Stimulated activated CD8-positive, alpha-beta memory T cell treated with anti-CD3 and anti-CD28 coated beads, Interleukin-15, amount 100 ng/mL, for 1 hour (primary cell): ENCODE measurements around the gene MYL3.
"Not testable (repeated sequence)": the region's sequence is repeated elsewhere in the genome, so short reads cannot be mapped to it uniquely, and the experiment has no call there.

Source experiments
- DNase-seq: peaks from one replicate; pipeline ENCODE4 v3.0.0-alpha.2; 2020; ENCODE audit warnings: low read depth

MYL3 gene

DNA sequence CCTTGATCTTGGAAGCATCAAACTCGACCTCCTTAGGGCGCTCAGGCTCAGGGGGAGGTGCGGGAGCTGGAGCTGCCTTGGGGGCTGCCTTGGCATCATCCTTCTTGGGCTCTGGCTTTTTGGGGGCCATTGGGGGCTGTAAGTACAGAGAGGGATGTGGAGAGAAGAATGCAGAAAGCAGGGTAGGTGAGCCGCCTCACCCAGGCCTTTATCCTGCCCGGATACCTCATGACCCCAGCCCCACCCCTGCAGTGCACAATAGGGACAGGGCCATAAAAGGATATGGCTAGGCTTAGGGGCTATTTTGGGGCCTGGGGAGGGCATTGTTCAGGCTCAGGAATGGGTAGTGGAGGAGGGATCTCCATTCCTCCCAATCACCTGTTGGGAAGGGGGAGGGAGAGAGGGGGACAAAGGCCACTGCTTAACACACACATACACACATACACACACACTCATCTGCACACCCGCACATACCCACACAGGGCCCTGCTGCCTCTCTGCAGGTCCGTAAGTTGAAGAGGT is at the start of gene MYL3:
TSS of gene MYL3 (minus strand) at position 184 of the 522 bp plus-strand sequence. CDS start at position 130, 54 bp downstream.
- DNase-seq = no peak

DNA sequence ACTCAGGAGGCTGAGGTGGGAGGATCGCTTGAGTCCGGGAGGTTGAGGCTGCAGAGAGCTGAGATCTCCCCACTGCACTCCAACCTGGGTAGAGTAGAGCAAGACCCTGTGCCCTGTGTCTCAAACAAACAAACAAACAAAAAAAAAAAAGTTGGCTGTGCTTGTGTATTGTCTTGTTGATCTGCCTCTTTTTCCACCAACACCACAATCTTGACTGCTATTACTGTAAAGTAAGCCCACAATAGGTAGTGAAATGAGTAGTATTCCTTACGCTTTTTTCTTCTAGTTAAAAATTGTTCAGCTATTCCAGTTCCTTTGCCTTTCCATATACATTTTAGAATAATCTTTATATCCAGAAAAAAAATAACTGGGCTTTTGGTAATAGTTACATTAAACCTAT is 49.7 kb upstream of the MYL3 start:
- no peak for DNase-seq

DNA sequence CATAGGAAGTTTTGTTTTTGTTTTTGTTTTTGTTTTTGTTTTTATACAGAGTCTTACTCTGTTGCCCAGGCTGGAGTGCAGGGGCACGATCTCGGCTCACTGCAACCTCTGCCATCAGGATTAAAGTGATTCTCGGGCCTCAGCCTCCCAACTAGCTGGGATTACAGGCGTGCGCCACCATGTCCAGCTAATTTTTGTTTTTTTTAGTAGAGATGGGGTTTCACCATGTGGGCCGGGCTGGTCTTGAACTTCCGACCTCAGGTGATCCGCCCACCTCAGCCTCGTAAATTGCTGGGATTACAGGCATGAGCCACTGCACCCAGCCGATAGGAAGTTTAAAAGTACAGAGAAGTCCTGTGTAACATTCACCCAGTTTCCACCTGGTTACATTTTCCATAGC is 47.7 kb upstream of the MYL3 start:
- not testable (repeated sequence) for DNase-seq

DNA sequence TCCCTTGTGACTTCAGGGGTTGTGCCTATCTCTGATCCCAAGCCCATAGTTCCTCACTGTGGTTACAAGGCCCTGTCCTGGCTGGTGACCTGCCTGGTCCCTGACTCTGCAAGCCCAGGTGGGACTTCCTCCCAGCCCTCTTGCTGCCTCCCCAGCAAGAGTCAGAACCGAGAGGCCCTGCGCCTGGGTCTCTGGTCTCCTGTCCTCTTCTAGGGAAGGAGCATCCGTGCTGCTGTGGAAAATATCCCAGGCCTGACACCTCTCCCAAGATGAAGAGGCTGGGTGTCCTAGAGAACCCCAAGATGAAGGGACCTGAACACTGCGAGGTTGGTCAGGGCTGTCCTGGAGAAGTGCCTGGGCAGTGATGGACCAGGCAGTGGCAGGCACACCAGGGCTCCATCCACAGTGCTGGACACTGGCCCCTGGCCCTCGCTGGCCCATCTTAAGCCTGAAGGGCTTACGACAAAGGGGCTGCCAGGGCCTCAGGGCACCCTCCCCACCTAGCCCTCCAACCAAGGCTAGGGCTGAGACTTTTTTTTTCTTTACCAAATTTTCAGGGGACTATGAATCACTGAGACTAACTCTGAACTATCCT is 47.0 kb upstream of the MYL3 start:
- DNase-seq = no peak

DNA sequence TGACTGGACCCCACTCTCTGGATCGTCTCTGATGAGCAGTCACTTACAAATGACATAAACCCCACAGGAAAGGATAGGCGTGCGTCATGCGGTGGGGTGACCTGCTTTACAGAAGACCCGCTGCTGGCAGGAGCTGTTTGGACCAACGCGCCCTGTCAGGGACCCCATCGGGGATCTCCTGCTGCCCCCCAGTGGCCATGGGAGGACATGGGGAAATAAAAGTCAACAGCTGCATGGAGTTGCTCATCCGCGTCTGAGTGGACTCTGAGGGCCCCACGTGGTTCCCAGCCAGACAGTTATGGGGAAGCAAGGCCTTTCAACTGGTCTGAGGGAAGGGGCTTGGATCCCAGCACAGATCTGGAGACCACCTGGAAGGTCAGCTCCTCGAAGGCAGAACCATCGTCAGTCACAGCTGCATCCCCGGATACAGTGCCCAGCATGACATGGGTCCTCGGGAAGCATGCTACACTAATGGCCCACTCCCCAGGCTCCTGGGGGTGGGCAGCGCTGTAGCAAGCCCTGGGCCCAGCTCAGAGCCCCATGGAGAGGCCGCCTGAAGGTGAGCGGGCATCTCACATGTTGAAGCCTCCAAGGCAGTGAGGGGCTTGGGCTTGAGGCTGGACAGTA is 46.4 kb upstream of the MYL3 start:
- peak; percentile 63 for DNase-seq

DNA sequence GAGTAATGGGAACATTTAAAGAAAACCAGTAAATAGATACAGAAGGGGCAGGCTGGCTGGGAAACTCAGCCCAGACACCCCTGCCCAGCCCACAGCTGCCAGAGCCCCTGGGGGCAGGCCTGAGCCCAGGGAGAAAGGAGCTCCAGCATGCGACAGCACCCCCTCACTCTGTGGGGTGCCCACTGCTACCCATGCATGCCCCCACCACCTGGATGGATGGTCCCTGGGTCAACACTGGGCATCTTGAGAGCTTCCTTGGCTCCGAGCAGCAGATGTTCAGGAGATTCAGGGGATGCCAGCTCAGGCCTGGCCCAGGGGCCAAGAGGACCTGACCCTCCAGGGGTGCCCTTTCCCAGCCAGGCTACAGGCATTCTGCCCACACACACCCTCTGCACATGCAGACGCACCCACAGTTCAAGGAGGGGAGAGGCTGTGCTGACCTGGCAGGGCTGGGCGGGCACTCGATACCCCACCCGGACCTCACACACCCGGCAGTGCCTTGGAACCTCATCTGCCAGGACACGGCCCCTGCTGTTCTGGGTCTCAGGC is 45.8 kb upstream of the MYL3 start:
- DNase-seq = no peak

DNA sequence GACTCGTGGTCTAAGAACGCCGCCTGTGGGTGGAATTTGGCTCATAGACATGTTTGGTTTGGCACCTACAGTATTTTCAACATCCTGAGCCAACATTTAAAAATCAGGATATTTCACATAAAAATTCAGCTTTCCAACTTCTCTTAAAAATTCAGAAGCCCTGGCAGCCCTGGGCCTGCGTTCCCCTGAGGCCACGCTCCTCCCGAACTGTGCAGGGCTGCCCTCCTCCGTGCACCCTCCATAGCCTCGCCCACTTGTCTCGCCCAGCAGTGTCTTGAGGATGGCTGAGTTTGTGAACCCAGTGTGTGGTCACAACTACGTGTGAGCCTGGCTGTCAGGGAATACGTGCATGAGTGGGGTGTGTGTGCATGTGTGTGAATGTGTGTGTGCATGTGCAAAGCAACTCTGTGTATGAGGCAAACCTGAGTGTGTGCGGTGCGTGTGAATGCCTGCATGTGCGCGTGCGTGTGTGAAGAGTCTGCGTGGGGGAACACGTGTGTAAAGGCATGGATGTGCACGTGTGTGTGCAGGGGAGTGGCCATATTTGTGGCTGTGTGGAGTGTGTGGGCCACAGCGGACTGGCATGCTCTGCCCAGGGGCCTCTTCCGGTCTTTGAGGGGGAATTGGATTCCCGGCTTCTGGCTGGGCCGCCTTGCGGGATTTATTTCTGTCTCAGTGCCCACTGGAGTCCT is 45.2 kb upstream of the MYL3 start:
- DNase-seq = no peak

DNA sequence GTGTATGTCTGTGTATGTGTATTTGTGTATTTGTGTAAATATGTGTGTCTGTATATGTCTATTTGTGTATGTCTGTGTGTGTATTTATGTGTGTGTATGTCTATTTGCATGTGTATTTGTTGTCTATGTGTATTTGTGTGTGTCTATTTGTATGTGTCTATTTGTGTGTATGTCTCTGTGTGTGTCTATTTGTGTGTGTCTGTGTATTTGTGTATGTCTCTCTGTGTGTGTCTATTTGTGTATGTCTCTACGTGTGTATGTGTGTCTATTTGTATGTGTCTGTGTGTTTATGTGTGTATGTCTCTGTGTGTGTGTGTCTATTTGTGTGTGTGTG is 44.7 kb upstream of the MYL3 start:
- DNase-seq = no peak

DNA sequence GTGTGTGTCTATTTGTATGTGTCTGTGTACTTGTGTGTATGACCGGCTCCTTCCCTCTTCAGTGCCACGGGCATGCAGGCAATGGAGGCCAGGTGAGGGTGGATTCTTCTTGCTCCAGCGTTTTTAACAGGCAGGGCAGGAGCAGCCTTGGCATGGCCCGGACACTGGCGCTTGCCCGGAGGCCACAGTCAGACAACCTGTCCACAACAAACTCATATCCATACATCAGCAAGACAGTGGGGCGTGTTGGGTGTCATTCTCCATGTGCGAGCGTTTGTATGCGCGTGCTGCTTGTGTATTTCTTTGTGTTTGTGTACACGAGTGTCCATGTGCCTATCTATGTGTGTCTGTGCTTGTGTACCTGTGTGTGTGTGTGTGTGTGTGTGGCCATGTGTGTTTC is 44.0 kb upstream of the MYL3 start:
- DNase-seq = no peak

DNA sequence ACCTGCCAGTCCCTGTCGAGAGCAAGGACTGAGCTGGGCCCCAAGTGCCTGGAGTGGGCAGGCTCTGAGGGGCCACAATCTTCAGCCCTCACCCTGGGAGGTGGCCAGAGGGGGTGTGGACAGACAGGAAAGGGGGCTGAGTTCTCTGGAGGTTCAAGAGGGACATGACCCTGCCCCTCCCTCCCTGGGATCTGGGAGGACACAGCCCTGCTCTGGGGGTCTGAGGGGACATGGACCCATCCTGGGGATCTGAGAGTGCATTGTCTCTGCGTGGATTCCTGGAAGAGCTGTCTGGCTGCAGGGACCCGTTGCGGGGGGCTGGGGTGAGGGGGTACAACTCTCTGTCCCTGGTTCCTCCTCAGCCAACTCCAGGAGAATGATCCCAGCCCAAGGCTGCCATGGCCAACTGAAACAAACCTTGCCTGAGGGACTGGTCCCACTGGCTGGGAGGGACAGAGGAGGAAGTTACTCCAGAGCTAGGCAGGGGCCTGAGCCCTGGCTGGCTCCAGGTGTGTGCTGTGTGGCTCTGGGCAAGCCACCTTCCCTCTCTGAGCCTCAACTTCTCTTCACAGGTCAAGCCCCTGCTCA is 43.3 kb upstream of the MYL3 start:
- DNase-seq = no peak

DNA sequence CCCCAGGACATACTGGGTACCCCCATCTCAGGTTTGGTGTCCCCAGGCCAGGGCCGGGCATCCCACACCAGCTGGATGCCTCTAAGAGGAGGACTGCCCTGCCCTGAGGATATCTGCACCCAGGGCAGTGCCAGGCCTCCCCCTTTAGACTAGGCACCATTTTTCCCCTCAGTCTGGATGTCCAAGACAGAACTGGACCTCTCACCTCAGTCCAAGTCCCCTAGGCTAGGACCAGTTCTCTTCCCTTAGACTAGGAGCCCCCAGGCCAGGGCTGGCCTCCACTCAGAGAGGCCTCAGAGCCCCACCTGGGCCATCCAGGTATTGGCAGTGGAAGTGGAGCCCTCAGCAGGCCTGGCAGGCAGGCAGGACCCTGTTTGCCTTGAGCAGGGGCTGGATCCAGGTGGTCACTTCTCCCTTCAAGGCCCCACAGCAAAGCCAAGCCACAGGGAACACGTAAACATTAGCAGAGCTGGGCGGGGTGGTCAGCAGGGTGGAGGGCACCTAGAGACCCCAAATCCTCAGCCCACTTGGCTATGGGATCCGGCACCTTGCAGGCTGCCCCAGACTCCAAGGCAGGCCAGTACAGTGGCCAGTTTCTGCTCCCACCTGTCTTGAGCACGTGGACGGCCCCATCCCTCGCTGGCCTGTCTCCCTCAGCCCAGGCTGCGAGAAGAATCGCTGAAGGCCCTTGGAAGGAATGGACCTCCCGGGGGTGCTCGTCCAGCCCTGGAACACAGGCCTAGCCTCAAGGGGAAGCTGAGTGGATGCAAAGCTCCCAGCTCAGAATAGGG is 42.6 kb upstream of the MYL3 start:
- DNase-seq = no peak

DNA sequence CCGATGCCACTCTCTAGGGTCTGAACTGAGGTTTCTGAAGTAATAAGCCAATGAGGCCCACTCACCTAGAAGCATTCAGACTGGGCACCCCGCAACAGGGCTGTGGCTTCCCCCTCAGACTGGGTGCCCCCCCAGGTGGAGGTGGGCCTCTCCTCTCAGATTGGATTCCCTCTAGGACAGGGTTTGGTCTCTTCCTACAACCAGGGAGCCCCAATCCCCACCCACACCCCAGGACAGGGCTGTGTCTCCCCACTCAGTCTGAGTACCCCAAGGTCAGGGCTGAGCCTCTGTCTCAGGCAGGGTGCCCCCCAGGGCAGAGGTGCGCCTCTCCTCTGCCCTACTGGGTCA is 41.9 kb upstream of the MYL3 start:
- no peak for DNase-seq

DNA sequence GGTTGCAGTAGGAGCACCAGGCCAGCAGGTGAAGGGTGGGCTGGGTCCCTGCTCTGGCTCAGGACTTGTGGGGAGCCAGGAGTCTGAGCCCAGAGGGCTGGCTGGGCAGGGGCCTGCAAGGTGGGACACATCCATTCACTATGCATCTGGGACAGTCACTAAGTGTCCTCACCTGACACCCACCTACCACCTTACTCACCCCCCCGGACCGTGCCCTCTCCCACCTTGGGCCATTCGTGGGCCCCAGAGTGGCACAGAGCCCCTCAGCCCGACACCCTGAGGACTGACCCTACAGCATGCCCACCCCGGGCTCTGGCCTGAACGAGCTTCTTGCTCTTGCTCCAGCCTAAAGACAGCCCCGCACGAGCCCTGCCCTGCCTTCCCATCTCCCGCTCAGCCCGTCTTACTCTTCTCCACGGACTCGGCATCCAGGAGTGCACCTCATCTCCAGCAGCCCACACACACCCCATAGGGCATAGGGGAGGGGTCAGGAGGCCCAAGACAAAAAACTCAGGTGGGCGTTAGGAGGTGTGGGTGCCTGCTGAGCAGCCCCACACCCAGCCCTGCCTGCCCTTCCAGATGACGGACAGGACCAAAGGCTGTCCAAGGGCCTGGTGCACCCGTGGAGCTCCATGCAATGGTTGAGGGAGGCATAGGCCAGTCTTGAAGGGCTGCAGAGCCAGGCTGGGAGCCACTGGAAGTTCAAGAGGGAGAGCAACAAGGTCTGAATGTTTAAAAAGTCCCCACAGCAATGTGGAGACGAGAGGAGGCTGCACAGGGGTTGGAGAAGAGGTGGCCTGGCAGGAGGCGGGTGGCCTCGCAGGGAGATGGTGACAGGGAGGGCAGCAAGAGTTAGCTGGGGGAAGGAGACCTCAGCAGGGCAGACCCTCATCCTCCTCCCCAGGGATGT is 41.3 kb upstream of the MYL3 start:
- DNase-seq = no peak

DNA sequence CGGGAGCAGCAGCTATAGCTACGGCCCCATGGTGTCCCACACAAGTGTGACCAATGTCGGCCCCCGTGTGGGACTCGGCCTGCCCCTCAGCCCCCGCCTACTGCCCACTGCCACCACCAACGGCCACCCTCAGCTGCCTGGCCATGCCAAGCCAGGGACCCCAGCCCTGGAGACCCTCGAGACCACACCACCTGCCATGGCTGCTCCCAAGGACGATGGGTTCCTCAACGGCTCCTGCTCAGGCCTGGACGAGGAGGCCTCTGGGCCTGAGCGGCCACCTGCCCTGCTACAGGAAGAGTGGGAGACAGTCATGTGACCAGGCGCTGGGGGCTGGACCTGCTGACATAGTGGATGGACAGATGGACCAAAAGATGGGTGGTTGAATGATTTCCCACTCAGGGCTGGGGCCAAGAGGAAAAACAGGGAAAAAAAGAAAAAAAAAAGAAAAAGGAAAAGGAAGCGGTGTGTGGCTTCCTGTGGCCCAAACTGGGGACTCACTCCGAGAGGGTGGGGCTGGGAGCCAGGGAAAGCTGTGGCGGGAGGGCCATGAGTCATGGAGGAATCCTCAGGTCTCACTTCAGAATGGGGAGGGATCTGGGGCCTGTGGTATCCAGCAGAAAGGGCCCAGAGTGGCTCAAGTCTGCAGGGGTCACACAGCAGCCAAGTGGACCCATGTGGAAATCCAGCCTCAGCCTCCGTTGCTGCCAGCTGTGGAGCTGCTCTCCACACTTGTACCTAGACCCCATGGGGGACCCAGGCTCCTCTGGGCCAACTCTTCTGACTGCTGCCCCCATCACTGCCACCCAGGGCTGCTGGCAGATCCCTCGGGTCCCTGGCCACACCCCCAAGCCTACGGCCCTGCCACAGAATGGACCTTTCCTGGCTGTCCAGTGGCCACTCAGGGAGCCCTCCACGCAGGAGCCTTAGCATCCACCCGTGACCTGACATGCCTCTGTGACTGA is 40.4 kb upstream of the MYL3 start:
- no peak for DNase-seq

DNA sequence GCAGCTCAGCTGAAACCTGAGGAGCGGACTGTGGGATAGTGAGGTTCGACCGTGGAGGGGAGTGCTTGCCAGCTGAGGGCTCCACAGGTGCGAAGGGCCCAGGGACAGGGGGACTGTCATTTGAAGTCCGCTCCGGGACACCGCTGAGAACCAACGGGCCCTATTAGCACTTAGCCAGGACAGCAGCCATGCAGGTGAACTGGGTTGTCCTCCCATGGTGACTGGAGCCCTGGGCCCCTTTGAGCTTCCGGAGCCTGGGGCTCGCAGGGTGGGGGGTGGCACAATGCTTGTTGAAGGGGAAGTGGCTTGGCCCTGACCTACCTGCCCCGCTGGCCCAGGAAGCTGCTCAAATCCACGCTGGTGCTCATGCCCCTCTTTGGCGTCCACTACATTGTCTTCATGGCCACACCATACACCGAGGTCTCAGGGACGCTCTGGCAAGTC is 39.0 kb upstream of the MYL3 start:
- DNase-seq = no peak

DNA sequence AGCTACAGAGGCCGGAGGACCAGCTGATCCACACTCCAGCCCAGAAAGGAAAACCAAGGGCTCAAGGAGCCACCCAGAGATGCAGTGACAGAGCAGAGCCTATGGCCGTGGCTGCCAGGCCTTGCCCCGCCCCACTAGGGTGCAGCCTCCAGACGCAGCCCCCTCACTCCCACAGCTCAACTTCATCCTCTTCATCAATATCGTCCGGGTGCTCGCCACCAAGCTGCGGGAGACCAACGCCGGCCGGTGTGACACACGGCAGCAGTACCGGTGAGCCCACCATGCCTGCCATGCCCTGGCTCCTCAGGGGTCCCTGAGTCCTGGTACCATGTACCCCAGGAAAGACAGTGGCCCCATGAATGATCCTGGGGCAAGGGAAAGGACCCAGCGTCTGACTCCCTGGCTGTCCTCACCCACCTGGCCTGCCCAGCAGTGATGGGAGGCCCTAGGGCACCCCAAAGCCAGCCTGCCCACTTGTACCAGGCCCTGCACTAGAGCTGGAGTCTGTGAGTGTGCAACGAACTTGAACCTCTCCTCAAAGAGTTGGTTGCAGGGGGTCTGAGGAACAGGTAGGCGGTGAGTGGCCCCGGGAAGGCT is 38.4 kb upstream of the MYL3 start:
- DNase-seq = no peak

DNA sequence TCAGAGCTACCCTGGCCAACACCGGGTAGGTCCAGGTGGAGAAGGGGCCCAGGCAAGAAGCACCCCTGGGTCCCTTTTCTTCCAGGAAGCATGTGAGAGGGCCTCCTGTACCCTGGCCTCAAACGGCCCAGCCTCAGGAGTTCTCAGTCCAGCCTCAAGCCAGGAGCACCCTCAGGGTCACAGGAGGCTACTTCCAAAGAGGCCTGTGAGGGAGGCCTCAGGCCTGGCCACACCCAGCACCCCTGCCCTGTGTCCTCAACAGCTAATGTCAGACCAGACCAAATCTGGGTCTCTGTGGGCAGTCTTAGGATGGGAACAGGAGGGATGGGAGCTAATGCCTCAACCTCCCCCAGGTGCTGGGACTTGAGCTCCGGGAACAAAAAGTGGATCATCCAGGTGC is 37.8 kb upstream of the MYL3 start:
- no peak for DNase-seq

DNA sequence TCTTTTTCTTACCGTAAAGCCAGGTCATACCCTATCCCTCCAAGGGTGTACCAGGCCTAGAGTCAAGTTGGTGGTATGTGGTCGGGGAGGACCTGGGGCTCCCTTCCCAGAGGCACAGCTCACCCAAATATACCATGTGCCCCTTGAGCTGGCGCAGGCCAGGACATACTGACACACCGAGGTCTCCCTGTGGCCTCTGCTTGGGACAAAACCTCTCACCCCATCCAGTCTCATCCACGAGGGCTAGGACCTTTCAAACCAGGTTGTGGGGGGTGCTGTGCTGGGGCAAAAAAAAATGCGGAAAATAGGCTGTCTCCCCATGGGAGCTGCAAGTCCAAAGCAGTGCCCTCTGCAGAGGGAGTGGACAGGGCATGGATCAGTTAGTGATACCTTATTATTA is 37.1 kb upstream of the MYL3 start:
- no peak for DNase-seq

DNA sequence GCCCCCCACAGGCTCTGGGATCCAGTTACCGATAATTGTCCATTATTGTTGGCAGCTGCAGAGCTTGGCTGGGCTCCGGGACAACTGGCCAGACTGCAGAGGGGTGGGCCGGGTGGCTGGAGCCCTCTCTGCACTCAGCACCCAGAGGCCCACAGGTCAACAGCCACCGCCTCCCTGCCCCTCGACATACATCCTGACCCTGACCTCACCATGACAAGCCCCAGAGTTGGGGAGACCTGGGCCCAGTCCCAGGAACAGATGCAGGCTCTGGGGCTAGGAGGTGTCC is 36.7 kb upstream of the MYL3 start:
- no peak for DNase-seq
